NK-92 (cell line): ENCODE results near the gene COMMD9.

Experiments used
- DNase-seq: peaks from one replicate; lab custom pipeline; 2025; ENCODE audit not compliant: unreplicated experiment; lab: John Stamatoyannopoulos, UW

The COMMD9 gene

DNA sequence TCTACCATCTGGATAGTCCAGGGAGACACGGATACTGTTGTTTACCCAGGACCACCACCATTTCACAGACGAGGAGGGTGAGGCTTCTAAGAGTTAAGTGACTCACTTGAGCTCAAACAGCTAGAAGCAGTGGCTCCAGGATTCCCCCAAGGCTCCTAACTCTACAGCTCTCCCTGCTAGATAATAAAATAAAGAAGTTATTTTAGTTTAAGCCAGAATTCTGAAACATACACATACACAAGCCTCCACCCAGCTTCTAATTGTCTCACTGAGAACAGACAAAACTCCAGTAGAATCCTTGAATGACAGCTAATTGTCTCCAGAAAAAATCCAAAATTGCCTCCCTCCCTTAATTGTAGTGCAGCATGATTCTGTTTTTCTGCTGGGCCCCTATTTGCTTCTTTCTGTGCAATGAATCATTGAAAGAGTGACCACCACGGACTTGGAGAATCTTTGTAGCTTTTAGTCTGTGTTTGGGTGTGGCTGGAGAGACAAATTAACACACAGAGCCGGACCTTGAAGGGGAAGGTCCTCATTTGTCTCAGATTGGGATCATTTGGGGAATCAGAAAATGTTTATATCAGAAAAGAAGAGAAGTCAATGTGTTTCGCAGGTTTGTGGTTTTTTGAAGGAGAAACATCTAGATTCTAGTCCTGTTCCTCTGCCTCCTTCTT is 64.9 kb downstream of the COMMD9 start:
- no peak for DNase-seq

DNA sequence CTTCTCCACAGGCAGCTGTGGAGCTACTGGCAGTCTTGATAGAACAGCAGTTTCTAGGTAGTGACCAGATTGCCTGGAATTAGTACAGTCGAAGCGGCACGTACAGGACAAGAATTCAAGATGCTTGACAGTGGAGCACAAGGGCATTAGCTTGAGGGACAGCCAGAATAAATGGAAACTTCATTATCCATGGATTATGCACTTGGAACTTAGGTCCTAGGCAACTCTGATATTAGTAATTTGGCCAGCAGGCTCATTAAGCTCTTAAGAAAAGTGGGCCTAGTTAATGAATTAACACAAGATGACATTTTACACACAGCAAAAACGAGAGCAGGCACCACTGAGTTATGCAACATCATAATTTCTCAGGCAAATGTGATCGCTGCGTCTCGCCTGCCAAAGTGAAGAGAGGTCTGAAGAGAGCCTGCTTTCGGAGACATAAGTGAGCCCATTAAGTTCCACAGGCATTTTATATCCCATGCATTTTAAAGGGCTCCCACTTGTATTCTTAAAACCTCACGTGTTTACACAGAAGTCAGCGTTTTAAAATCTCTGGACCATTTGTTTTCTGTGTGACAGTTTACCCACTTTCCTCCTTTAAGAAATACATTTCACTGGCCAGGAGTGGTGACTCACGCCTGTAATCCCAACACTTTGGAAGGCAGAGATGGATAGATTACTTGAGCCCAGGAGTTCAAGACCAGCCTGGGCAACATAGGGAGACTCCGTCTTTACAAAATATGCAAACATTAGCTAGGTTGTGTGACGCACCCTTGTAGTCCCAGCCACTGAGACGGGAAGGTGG is 66.2 kb downstream of the COMMD9 start:
- no peak for DNase-seq
